GM19395 (cell line): ENCODE measurements around the gene MYL9.
"Not testable (repeated sequence)": the region's sequence is repeated elsewhere in the genome, so short reads cannot be mapped to it uniquely, and the experiment has no call there.

Source experiments
- ATAC-seq: cut with Tn5 transposase; IDR thresholded peaks from one replicate; pipeline ENCODE4 v1.9.1; 2021; ENCODE audit warnings: mild to moderate bottlenecking, moderate library complexity; ENCODE audit not compliant: unreplicated experiment

The MYL9 gene

DNA sequence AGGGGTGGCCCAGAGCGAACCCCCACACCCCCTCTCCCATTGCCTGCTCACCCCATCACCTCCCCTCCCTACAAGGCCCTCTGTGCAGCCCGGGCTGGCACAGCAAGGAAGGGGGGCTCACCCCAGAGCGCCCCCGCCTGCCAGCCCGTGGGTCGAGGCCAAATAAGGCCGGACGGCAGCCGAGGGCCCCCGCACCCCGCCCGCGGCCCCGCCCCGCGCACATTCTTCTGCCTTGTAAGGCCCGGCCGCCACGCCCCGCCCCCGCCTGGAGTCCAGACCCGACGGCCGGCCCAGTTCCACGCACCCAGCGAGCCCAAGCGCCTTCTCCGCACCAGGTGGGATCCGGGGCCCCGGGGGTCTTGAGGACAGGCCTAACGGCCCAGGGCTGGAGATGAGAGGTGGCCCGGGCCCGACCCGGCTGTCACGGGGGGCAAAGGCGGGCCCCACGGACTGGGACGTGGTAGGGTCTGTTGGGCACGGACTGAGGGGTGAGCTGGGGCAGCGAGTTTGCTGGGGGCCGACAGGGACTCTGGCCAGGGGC, at the start of gene MYL9:
Gene MYL9, plus strand, starts transcription at position 293 of the 541 bp plus-strand sequence. CDS start 3,366 bp downstream, outside the sequence.
- ATAC-seq: no peak

GRCh38 chr20:36491901-36492617, 49.3 kb upstream of the MYL9 start:
- no peak for ATAC-seq

GRCh38 chr20:36493051-36493800, 48.1 kb upstream of the MYL9 start:
- no peak for ATAC-seq

GRCh38 chr20:36493801-36494114, 47.6 kb upstream of the MYL9 start:
- no peak for ATAC-seq

GRCh38 chr20:36496707-36497669, 44.3 kb upstream of the MYL9 start:
- no peak for ATAC-seq

DNA sequence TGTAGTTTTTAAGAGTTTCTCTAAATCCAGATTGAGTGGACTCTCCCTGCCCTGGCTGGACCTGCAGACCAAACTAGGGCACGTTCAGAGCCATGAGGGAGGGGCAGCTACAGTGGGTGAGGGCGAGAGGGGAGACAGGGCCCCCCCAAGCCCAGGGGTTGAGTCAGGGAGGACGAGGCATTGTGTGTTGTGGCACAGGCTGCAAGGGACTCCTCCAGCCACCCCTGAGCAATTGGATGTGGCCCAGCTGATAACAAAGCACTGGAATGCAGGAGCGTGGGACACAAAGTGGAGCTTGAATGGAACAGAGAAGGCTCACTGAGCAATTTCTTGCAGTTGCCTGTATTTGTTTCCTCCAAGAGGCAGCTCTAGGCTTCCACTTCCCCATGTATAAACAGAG, 43.5 kb upstream of the MYL9 start:
- ATAC-seq: no peak

- no peak for ATAC-seq
Observed at GRCh38 chr20:36498386-36499179, 42.7 kb upstream of the MYL9 start.

DNA sequence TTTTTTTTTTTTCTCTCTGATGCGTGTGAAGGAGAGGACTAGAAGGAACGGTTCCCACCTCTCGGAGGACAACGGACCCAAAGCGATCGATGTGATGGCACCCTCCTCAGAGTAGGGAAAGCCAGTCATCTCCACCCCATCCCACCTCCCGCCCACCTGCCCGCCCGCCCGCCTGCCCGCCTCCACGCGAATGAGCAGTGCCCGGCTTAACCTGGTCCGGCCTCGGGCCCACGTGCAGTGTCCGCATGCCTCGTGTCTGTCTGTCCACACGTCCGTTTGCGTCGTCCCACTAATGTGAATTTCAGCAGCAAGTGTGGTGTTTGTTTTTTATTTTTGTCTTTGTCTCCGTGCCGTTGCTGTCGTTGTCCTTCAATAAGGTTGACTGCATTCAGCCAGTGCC, 42.1 kb upstream of the MYL9 start:
- ATAC-seq: no peak

DNA sequence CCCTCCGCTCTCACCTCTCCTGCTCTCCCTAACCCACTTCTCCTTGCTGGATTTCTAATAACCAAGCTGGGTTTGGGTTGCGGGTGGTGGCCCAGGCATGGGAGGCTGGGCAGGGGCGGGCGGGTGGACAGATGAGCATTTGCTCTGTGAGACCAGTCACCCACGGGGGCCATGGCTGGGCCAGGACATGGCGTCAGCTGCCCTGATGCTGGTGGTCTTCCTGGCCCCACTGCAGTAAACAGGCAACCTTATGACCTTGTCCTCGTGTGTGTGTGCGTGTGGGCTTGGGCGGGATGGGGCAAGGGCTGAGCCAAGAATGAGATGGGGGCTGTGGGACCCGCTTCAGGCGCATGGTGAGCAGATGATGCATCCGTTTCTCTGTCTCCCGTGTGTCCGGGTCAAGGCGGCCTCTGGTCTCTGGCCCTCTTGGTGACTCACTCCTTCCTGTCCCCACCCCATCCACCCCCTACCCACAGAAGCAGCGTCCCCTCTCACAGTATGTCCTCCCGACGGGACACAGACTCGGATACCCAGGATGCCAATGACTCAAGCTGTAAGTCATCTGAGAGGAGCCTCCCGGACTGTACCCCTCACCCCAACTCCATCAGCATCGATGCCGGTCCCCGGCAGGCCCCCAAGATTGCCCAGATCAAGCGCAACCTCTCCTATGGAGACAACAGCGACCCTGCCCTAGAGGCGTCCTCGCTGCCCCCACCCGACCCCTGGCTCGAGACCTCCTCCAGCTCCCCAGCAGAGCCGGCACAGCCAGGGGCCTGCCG, 41.4 kb upstream of the MYL9 start:
- no peak for ATAC-seq

DNA sequence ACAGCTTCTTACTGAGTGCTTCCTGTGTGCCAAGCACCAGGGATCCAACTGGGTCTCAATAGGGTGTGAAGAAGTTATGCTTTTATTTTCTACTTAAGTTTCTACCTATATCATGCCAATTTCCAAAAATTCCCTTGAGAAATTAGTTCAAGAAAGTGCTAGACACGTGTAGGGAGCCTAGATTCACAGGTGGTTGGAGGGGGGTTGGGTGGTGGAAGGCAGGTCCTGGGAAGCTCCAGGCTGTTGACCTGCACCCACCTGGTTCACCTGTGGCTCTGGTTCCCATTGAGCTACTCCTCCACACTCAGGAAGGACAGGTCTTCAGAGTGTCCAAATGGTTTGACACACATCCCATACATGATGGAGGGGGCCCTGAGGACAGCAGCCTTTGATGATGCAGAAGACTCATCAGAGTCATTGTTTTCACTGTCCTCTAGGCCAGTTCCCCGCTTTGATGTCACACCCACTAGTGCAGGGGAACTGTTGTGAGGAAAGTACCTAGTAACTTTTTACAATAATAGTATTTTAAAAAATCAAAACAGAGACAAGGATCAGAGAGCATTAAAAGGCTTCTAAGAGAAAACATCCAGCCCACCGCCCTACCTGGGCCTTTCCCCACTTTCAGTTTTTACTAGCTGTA, 39.8 kb upstream of the MYL9 start:
- no peak for ATAC-seq

GRCh38 chr20:36504295-36504694, 37.0 kb upstream of the MYL9 start:
- no peak for ATAC-seq

DNA sequence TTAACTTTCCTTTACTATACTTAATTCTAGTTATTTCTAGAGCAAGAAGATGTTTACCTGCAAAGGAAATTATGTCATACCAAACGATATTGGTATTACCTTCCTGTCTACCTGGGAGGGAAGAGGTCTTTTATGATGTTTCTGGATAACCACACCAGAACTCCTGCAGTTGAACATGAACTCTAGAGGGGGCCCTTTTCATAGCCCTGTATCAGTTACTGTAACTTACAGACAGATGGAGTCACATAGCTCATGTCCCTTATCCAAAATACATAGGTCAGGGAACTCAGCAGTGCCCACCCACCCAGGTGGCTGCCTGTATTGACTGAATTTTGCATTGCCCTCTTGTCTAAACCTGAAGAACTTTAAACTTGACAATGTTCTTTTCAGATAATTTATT, 35.1 kb upstream of the MYL9 start:
- ATAC-seq: no peak

GRCh38 chr20:36507746-36508145, 33.6 kb upstream of the MYL9 start:
- ATAC-seq: no peak

- no peak for ATAC-seq
Observed at GRCh38 chr20:36519012-36519719, 22.2 kb upstream of the MYL9 start.

- ATAC-seq: no peak
Observed at GRCh38 chr20:36519944-36520343, 21.4 kb upstream of the MYL9 start.

- ATAC-seq: no peak
Observed at GRCh38 chr20:36521526-36521925, 19.8 kb upstream of the MYL9 start.

- not testable (repeated sequence) for ATAC-seq
Observed at GRCh38 chr20:36522412-36522811, 18.9 kb upstream of the MYL9 start.

DNA sequence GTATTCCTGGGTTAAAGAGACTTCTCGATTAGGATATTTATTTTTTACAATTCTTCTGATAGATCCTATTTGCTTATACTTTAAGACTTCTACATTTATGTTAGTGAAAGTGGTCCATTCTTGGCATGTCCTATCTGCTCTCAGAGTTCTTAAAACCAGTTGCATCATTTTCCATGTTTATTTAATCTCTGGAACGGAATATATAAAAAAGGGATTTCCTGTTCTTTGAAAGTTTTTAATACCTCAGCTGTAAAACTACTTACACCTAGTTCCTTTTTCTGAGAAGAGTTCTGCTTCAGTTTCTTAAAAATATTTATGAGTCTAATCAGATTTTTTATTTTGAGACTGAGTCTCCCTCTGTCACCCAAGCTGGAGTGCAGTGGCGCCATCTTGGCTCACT, 18.0 kb upstream of the MYL9 start:
- no peak for ATAC-seq
